ENCODE measurements around the gene BICRA. TPM values are rescaled to one million over a fixed set of nuclear protein-coding genes. Genes with fewer than 3 reads are reported as not detected.
A peak's percentile ranks its signal among the peaks of the same experiment; 100 is the strongest.

Gene BICRA
- total and polyA plus RNA-seq, 2 of the 8 experiments (the other 6 are each of a cell fraction or from before 2014, with no cell fraction given) = 1.5 to 29.2 TPM

GRCh38 chr19:47723581-47723940 lies 114.6 kb downstream of the BICRA start (continued):
- TF ChIP-seq CHD7 (IDR thresholded peaks at IDR 0.05; ENCODE audit: insufficient replicate concordance, low read length) (no peak), CEBPB (IDR thresholded peaks at IDR 0.05; ENCODE audit: low read depth, low read length) (peak; percentile 87)

Data from H1 (cell line).